AG09309 (cell line): ENCODE results near the gene SERAC1.
"Not testable (repeated sequence)": the region's sequence is repeated elsewhere in the genome, so short reads cannot be mapped to it uniquely, and the experiment has no call there.

Experiments
- DNase-seq: peaks from one replicate; pipeline ENCODE4 v3.0.0-alpha.2; 2010; ENCODE audit warnings: low read depth
- H3K4me3 ChIP-seq: 2 replicates; pipeline ENCODE4 v1.5.1; 2011; ENCODE audit warnings: mild to moderate bottlenecking, low read depth, low read length, moderate library complexity; ENCODE audit not compliant: control insufficient read depth
- TF ChIP-seq, protein P1 (sequence below): IDR thresholded peaks from 2 replicates; pipeline ENCODE4 v1.5.1; 2011; ENCODE audit warnings: mild to moderate bottlenecking, low read depth, low read length, inconsistent platforms; ENCODE audit not compliant: insufficient read depth, control insufficient read depth; ENCODE audit errors: missing control alignments

SERAC1 gene

DNA sequence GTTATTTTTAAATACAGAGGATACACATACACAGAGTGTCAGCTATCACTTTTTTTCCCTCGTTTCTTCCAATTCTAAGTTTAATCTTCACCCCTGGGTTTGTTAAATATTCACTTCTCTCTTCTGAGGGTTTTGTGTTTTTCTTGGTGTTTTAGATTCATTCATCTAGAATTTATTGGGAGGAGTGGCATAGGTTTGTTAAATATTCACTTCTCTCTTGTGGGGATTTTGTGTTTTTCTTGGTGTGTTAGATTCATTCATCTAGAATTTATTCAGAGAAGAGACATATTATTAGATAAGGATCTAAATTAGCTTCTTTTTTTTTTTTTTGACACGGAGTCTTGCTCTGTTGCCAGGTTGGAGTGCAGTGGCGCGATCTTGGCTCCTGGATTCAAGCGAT, 3.9 kb upstream of the SERAC1 start:
- no peak for DNase-seq
- TF ChIP-seq, protein P1, sequence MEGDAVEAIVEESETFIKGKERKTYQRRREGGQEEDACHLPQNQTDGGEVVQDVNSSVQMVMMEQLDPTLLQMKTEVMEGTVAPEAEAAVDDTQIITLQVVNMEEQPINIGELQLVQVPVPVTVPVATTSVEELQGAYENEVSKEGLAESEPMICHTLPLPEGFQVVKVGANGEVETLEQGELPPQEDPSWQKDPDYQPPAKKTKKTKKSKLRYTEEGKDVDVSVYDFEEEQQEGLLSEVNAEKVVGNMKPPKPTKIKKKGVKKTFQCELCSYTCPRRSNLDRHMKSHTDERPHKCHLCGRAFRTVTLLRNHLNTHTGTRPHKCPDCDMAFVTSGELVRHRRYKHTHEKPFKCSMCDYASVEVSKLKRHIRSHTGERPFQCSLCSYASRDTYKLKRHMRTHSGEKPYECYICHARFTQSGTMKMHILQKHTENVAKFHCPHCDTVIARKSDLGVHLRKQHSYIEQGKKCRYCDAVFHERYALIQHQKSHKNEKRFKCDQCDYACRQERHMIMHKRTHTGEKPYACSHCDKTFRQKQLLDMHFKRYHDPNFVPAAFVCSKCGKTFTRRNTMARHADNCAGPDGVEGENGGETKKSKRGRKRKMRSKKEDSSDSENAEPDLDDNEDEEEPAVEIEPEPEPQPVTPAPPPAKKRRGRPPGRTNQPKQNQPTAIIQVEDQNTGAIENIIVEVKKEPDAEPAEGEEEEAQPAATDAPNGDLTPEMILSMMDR = no peak
- no peak overlapping the region for H3K4me3 ChIP-seq

DNA sequence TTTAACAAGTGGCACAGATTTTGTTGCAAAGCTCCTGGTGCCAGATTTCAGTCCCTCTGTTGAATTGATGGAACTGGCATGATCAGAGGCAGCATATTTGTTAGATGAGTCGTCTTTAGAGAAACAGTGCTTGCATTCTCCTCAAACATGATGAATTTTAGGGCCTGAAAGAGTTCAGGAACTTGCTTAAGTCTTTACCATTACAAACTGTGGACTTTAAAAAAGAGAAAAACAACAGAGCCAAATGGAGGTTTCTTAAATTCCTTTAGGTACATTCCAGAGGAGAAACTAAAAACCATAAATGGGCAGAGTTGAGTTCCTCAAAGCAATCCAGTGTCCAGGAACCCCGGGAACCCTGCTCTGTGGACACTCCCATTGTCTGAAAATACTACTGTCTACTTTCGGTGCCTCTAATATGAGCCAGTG, 2.6 kb upstream of the SERAC1 start:
- H3K4me3 ChIP-seq = no peak overlapping the region
- TF ChIP-seq, protein P1 = no peak
- peak; percentile 79 for DNase-seq

DNA sequence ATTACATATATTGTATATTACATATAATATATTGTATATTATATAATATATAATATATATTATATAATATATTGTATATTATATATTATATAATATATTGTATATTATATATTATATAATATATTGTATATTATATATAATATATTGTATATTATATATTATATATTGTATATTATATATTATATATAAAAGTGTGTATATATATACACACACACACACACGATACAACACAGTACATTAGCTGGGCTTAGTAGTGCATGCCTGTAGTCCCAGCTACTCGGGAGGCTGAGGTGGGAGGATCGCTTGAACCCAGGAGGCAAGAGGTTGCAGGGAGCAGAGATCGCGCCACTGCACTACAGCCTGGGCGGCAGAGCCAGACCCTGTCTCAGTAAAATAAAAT, 1.6 kb upstream of the SERAC1 start:
- not testable (repeated sequence) for DNase-seq, H3K4me3 ChIP-seq

DNA sequence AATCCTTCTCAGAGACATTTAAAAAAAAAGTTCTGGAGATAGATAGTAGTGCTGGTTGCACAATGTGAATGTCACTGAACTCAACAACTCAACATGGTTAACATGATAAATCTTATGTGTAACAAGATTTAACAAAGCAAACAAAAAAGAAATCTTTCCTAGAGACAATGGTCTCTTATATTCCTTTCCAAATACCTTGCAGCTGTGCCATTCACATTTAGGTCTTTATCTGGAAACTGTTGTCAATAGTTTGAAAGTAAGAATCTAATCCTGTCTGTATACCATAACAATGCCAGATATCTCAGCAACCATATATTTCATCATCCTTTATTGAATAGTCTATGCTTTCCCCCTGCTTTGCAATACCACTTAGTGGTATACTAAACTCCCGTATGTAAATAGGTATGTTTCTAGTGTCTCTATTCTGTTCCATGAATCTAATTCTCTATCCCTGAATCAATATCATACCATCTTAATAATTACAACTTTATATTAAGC, 2.1 kb downstream of the SERAC1 start:
- DNase-seq = no peak
- TF ChIP-seq, protein P1 = no peak
- no peak overlapping the region for H3K4me3 ChIP-seq

DNA sequence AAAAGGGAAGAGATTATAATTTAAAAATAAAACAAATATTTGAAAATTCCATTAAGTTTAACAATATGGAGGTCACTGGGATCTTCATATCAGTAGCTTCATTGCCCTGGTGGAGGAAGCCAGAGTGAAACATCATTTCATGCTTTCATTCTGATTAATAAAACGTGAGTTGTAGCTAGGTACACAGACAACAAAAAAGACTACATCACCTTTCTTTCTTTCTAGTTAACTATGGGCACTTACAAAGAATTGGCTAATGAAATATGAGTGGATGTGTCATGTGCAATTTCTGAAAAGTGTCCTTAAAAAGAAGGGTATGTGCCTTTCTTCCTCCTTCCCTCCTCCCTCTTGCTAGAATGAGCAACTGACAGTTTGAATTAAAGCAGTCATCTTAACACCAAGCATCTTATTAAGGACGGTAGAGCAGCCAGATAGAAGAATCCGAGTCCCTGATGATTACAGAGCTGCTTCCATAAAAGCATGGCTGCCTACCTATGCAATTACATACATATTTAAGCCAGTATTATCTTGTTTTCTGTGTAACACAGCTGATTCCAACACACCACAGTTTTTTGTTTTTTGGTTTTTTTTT, 3.4 kb downstream of the SERAC1 start:
- DNase-seq = no peak
- TF ChIP-seq, protein P1 = no peak
- no peak overlapping the region for H3K4me3 ChIP-seq

DNA sequence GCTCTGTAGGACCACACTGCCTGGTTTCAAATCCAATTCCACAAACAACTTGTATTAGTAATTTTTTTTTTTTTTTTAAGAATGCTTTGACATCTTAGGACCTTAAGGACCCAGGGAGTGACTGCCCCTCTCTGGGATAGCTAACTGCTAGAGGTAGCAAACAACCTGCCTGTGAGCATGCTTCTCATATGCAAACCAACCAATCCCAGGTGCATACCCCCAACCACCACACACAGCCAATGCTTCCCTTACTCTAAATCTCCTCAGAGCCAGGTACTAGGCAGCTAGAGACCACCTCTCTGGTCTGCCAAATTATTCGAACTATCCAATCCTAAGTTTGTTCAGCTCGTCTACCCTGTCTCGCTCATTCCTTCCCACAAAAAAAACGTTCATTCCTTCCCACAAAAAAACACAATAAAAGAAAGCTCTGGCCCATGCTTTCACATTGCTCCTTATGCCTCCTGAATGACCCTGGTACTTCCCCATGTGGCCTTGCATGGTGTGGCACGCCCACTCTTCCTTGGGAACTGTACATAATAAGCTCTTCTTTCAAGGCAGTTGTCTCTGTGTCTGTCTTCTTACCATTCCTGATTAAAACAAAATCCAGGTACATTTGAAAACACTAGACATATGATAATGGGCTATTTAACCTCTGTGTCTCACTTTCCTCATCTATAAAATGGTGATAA, 6.4 kb downstream of the SERAC1 start:
- H3K4me3 ChIP-seq = no peak overlapping the region
- TF ChIP-seq, protein P1 = no peak
- DNase-seq = no peak

DNA sequence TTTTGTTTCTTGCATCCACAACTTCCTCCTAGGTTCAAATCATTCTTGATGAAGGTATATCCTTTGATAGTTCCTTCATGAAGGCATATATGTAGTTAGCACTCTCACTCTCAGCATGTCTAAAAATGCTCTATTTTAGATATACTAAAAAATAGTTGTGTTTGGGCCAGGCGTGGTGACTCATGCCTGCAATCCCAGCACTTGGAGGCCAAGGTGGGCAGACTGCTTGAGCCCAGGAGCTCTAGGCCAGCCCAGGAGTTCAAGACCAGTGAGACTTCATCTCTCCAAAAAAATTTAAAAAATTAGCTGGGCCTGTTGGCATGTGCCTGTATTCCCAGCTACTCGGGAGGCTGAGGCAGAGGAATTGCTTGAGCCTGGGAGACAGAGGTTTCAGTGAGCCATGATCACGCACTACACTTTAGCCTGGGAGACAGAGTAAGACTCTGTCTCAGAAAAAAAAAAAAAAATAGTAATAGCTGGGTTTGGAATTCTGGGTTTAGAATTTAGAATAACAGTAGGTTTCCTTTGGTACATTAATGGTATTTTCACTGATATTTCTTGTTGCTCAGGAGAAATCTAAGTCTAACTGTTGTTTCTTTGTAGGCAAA, 7.0 kb downstream of the SERAC1 start:
- TF ChIP-seq, protein P1 = no peak
- no peak for DNase-seq
- no peak overlapping the region for H3K4me3 ChIP-seq
